Nucleus accumbens (tissue), 56 donors: Measurements from ENCODE around the gene PTPRG.
A peak's percentile ranks its signal among the peaks of the same experiment; 100 is the strongest.

Experiments
- DNase-seq, 56 donors: peaks; one replicate each; lab custom pipeline; 2025; lab: John Stamatoyannopoulos, UW

Gene PTPRG

GRCh38 chr3:61901496-61901895 lies 340.1 kb downstream of the PTPRG start:
- no peak for DNase-seq

GRCh38 chr3:61901986-61902385 lies 340.6 kb downstream of the PTPRG start:
- DNase-seq: no peak

- DNase-seq: no peak
Observed at GRCh38 chr3:61903074-61903473, 341.7 kb downstream of the PTPRG start.

GRCh38 chr3:61903931-61904657 lies 342.7 kb downstream of the PTPRG start:
- DNase-seq: peak in 13 of 56 donors; percentile 4 to 29 (median 11)

GRCh38 chr3:61907210-61907795 lies 345.9 kb downstream of the PTPRG start:
- DNase-seq: no peak

GRCh38 chr3:61908382-61908781 lies 347.0 kb downstream of the PTPRG start:
- DNase-seq: no peak

- no peak for DNase-seq
Observed at GRCh38 chr3:61910732-61911131, 349.4 kb downstream of the PTPRG start.

GRCh38 chr3:61912158-61912557 lies 350.8 kb downstream of the PTPRG start:
- no peak for DNase-seq

GRCh38 chr3:61913701-61914100 lies 352.3 kb downstream of the PTPRG start:
- DNase-seq: no peak

- DNase-seq: no peak
Observed at GRCh38 chr3:61914276-61914675, 352.9 kb downstream of the PTPRG start.

- DNase-seq: no peak
Observed at GRCh38 chr3:61915296-61915695, 353.9 kb downstream of the PTPRG start.

- DNase-seq: no peak
Observed at GRCh38 chr3:61919371-61919770, 358.0 kb downstream of the PTPRG start.

GRCh38 chr3:61922118-61922517 lies 360.7 kb downstream of the PTPRG start:
- DNase-seq: no peak

- DNase-seq: peak in 13 of 56 donors; percentile 1 to 44 (median 24)
Observed at GRCh38 chr3:61924090-61924735, 362.8 kb downstream of the PTPRG start.

GRCh38 chr3:61924991-61925390 lies 363.6 kb downstream of the PTPRG start:
- DNase-seq: no peak

- DNase-seq: no peak
Observed at GRCh38 chr3:61925721-61926120, 364.4 kb downstream of the PTPRG start.

- DNase-seq: no peak
Observed at GRCh38 chr3:61926923-61927322, 365.6 kb downstream of the PTPRG start.

GRCh38 chr3:61927332-61927731 lies 366.0 kb downstream of the PTPRG start:
- peak in 26 of 56 donors; percentile 3 to 72 (median 14) for DNase-seq

- DNase-seq: no peak
Observed at GRCh38 chr3:61928039-61928438, 366.7 kb downstream of the PTPRG start.

- DNase-seq: no peak
Observed at GRCh38 chr3:61928776-61929314, 367.5 kb downstream of the PTPRG start.

GRCh38 chr3:61929617-61930016 lies 368.2 kb downstream of the PTPRG start:
- DNase-seq: no peak

- DNase-seq: no peak
Observed at GRCh38 chr3:61932499-61932898, 371.1 kb downstream of the PTPRG start.
